ENCODE data around the gene NEURL3.
"Not testable (repeated sequence)": the region's sequence is repeated elsewhere in the genome, so short reads cannot be mapped to it uniquely, and the experiment has no call there.

Gene NEURL3

GRCh38 chr2:96505231-96505889 lies at the start of gene NEURL3:
TSS of gene NEURL3 (minus strand) at chr2:96505357. CDS start at chr2:96505286, 71 bp downstream.
- no peak for DNase-seq

GRCh38 chr2:96554293-96555145 lies 49.4 kb upstream of the NEURL3 start:
- peak; percentile 51 to 67 for DNase-seq

GRCh38 chr2:96553957-96554292 lies 48.8 kb upstream of the NEURL3 start:
- DNase-seq = not testable (repeated sequence)

- no peak for DNase-seq
Observed at GRCh38 chr2:96553176-96553956, 48.2 kb upstream of the NEURL3 start.

GRCh38 chr2:96552315-96553175 lies 47.4 kb upstream of the NEURL3 start:
- no peak for DNase-seq

- no peak for DNase-seq
Observed at GRCh38 chr2:96551605-96552314, 46.6 kb upstream of the NEURL3 start.

GRCh38 chr2:96550787-96551604 lies 45.8 kb upstream of the NEURL3 start:
- no peak for DNase-seq

- no peak for DNase-seq
Observed at GRCh38 chr2:96549967-96550786, 45.0 kb upstream of the NEURL3 start.

GRCh38 chr2:96549466-96549785 lies 44.3 kb upstream of the NEURL3 start:
- no peak for DNase-seq

- no peak for DNase-seq
Observed at GRCh38 chr2:96548558-96549465, 43.7 kb upstream of the NEURL3 start.

GRCh38 chr2:96547731-96548171 lies 42.6 kb upstream of the NEURL3 start:
- no peak for DNase-seq

GRCh38 chr2:96547203-96547641 lies 42.1 kb upstream of the NEURL3 start:
- DNase-seq = no peak

GRCh38 chr2:96546797-96547196 lies 41.6 kb upstream of the NEURL3 start:
- DNase-seq = no peak

GRCh38 chr2:96546321-96546720 lies 41.2 kb upstream of the NEURL3 start:
- no peak for DNase-seq

- DNase-seq = no peak
Observed at GRCh38 chr2:96542357-96542977, 37.3 kb upstream of the NEURL3 start.

GRCh38 chr2:96541398-96542152 lies 36.4 kb upstream of the NEURL3 start:
- no peak for DNase-seq

- DNase-seq = no peak
Observed at GRCh38 chr2:96540136-96540535, 35.0 kb upstream of the NEURL3 start.
